Muscle of arm (tissue), 12 donors: ENCODE results near the gene MAN1C1. TPM values are rescaled to one million over a fixed set of nuclear protein-coding genes. Genes with fewer than 3 reads are reported as not detected.

ENCODE experiments used
- DNase-seq: peaks from one replicate; pipeline ENCODE4 v3.0.0-alpha.2; 2013
- polyA plus RNA-seq, 12 donors: library from polyadenylated mRNA; unstranded; fragments of 120-200 nt; gene quantifications; one replicate each; pipeline ENCODE4 v1.2.1, GENCODE V29; 2013; ENCODE audit not compliant: insufficient read length in 12 of 12

MAN1C1 gene
- polyA plus RNA-seq, 12 donors, result 9.3 to 16.2 (median 11.6) TPM; not detected in 1

GRCh38 chr1:25810341-25811299, 194.0 kb downstream of the MAN1C1 start:
- peak; percentile 74 for DNase-seq

- DNase-seq, result no peak
These were observed 194.9 kb downstream of the MAN1C1 start for GRCh38 chr1:25811384-25812082.

GRCh38 chr1:25813071-25813733, 196.6 kb downstream of the MAN1C1 start:
- DNase-seq, result no peak

GRCh38 chr1:25813734-25814471, 197.3 kb downstream of the MAN1C1 start:
- no peak for DNase-seq

- DNase-seq, result no peak
These were observed 198.0 kb downstream of the MAN1C1 start for GRCh38 chr1:25814549-25815087.

- no peak for DNase-seq
These were observed 198.9 kb downstream of the MAN1C1 start for GRCh38 chr1:25815208-25816111.

- DNase-seq, result no peak
These were observed 199.6 kb downstream of the MAN1C1 start for GRCh38 chr1:25816112-25816718.

- no peak for DNase-seq
These were observed 201.4 kb downstream of the MAN1C1 start for GRCh38 chr1:25817840-25818501.

GRCh38 chr1:25818569-25818968, 202.0 kb downstream of the MAN1C1 start:
- no peak for DNase-seq

GRCh38 chr1:25819491-25820246, 203.1 kb downstream of the MAN1C1 start, which contains the start of gene MTFR1L:
Gene MTFR1L (plus strand): TSS chr1:25819954. CDS start chr1:25823105, 3,151 bp downstream.
- peak; percentile 90 for DNase-seq

- DNase-seq, result peak; percentile 46
These were observed 203.9 kb downstream of the MAN1C1 start for GRCh38 chr1:25820247-25821111.

GRCh38 chr1:25821112-25821476, 204.5 kb downstream of the MAN1C1 start:
- DNase-seq, result no peak

GRCh38 chr1:25821630-25822091, 205.1 kb downstream of the MAN1C1 start:
- DNase-seq, result no peak

GRCh38 chr1:25825605-25826004, 209.0 kb downstream of the MAN1C1 start:
- no peak for DNase-seq

- DNase-seq, result no peak
These were observed 210.0 kb downstream of the MAN1C1 start for GRCh38 chr1:25826571-25826970.

- DNase-seq, result no peak
These were observed 211.9 kb downstream of the MAN1C1 start for GRCh38 chr1:25828491-25828890.

GRCh38 chr1:25829046-25829445, 212.5 kb downstream of the MAN1C1 start:
- no peak for DNase-seq
